Astrocyte (in vitro differentiated cells and primary cell): ENCODE measurements around the gene MYH10.

Experiments used
- EZH2 ChIP-seq: IDR thresholded peaks from 2 replicates; pipeline ENCODE4 v1.6.1; 2012; ENCODE audit warnings: mild to moderate bottlenecking, low read length, inconsistent platforms; ENCODE audit not compliant: insufficient read depth
- TF ChIP-seq, protein P1 (sequence below): IDR thresholded peaks from 2 replicates; pipeline ENCODE4 v1.5.1; 2011; ENCODE audit warnings: low read depth, mild to moderate bottlenecking, inconsistent platforms, low read length, moderate library complexity; ENCODE audit not compliant: insufficient read depth

- TF ChIP-seq, protein P1, sequence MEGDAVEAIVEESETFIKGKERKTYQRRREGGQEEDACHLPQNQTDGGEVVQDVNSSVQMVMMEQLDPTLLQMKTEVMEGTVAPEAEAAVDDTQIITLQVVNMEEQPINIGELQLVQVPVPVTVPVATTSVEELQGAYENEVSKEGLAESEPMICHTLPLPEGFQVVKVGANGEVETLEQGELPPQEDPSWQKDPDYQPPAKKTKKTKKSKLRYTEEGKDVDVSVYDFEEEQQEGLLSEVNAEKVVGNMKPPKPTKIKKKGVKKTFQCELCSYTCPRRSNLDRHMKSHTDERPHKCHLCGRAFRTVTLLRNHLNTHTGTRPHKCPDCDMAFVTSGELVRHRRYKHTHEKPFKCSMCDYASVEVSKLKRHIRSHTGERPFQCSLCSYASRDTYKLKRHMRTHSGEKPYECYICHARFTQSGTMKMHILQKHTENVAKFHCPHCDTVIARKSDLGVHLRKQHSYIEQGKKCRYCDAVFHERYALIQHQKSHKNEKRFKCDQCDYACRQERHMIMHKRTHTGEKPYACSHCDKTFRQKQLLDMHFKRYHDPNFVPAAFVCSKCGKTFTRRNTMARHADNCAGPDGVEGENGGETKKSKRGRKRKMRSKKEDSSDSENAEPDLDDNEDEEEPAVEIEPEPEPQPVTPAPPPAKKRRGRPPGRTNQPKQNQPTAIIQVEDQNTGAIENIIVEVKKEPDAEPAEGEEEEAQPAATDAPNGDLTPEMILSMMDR = no peak
- TF ChIP-seq EZH2 = no peak
These were observed 92.8 kb downstream of the MYH10 start for GRCh38 chr17:8537734-8538133.
